GM19452 (cell line): ENCODE data around the gene PCDHGA5.
"Not testable (repeated sequence)": the region's sequence is repeated elsewhere in the genome, so short reads cannot be mapped to it uniquely, and the experiment has no call there.

Experiments used
- ATAC-seq: cut with Tn5 transposase; IDR thresholded peaks from one replicate; pipeline ENCODE4 v1.9.1; 2021; ENCODE audit not compliant: unreplicated experiment

PCDHGA5 gene

GRCh38 chr5:141384471-141385267, 20.7 kb downstream of the PCDHGA5 start:
- ATAC-seq: no peak

- ATAC-seq: not testable (repeated sequence)
Measured at GRCh38 chr5:141387557-141388311, 23.8 kb downstream of the PCDHGA5 start, which contains the start of gene PCDHGB4. TSS of gene PCDHGB4 (plus strand) at chr5:141387698. CDS start at chr5:141387885, 187 bp downstream.

GRCh38 chr5:141388661-141389060, 24.7 kb downstream of the PCDHGA5 start:
- no peak for ATAC-seq

DNA sequence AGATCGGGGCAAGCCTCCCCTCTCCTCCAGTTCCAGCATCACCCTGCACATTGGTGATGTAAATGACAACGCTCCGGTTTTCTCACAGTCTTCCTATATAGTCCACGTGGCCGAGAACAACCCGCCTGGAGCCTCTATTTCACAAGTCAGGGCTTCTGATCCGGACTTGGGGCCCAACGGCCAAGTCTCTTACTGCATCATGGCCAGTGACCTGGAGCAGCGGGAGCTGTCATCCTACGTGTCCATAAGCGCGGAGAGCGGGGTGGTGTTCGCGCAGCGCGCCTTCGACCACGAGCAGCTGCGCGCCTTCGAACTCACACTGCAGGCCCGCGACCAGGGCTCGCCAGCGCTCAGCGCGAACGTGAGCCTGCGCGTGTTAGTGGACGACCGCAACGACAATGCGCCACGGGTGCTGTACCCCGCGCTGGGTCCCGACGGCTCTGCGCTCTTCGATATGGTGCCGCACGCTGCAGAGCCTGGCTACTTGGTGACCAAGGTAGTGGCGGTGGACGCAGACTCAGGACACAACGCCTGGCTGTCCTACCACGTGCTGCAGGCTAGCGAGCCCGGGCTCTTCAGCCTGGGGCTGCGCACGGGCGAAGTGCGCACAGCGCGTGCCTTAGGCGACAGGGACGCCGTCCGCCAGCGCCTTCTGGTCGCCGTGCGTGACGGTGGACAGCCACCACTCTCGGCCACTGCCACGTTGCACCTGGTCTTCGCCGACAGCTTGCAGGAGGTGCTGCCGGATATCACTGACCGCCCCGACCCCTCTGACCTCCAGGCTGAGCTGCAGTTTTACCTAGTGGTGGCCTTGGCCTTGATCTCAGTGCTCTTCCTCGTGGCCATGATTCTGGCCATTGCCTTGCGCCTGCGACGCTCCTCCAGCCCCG, 25.4 kb downstream of the PCDHGA5 start:
- ATAC-seq: no peak

DNA sequence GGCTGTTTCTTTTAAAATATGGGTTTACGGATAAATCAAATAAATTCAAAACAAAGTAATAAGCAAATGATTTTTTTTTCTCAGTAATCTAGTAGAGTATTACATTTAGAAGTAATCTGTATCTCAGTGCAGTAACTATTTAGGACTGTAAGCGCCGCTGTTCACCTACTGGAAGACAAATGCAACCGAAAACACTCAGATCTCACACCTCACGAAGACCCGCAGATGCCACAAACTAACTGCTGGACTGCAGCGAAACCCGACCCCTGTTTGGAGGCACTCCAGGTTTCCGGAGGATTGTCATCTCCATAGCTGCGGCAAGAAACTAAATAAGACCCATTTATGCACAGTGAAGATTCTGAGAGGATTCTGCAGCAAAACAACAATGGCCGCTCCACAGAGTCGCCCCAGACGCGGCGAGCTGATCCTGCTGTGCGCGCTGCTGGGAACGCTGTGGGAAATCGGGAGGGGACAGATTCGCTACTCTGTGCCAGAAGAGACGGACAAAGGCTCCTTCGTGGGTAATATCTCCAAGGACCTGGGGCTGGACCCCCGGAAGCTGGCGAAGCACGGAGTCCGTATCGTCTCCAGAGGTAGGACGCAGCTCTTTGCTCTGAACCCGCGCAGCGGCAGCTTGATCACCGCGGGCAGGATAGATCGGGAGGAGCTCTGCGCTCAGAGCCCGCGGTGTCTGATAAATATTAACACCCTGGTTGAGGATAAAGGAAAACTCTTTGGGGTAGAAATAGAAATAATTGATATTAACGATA, 28.7 kb downstream of the PCDHGA5 start, which contains the start of gene PCDHGA8:
Gene PCDHGA8, plus strand, starts transcription at position 205 of the 770 bp plus-strand sequence. Its CDS starts 181 bp downstream, at position 386.
- ATAC-seq: no peak

GRCh38 chr5:141393267-141393666, 29.3 kb downstream of the PCDHGA5 start:
- no peak for ATAC-seq

DNA sequence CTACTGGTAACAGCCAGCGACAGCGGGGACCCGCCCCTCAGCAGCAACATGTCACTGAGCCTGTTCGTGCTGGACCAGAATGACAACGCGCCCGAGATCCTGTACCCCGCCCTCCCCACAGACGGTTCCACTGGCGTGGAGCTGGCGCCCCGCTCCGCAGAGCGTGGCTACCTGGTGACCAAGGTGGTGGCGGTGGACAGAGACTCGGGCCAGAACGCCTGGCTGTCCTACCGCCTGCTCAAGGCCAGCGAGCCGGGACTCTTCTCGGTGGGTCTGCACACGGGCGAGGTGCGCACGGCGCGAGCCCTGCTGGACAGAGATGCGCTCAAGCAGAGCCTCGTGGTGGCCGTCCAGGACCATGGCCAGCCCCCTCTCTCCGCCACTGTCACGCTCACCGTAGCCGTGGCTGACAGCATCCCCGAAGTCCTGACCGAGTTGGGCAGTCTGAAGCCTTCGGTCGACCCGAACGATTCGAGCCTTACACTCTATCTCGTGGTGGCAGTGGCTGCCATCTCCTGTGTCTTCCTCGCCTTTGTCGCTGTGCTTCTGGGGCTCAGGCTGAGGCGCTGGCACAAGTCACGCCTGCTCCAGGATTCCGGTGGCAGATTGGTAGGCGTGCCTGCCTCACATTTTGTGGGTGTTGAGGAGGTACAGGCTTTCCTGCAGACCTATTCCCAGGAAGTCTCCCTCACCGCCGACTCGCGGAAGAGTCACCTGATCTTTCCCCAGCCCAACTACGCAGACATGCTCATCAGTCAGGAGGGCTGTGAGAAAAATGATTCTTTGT, 30.6 kb downstream of the PCDHGA5 start:
- ATAC-seq: not testable (repeated sequence)

DNA sequence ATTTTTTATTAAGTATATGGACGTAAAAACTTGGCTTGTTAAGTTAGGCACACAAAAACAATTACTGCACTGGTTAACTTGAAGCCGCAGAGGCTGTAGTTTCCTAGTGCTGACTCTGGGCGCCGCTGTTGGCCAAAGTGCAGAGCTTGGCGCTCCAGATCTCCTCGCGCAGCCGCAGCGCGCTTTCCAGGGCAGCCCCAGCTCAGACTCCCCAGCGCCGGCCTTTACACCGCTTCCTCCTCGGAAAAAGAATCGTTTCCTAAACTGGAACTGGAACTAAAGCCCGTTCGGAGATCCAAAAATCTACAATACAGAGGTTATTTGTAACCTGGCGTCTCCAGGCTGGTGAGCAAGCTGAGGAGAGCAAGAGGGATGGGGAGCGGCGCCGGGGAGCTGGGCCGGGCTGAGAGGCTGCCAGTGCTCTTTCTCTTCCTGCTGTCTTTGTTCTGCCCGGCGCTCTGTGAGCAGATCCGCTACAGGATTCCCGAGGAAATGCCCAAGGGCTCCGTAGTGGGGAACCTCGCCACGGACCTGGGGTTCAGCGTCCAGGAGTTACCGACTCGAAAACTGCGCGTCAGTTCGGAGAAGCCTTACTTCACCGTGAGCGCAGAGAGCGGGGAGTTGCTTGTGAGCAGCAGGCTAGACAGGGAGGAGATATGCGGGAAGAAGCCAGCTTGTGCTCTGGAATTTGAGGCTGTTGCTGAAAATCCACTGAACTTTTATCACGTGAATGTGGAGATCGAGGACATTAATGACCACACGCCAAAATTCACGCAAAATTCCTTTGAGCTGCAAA, 34.0 kb downstream of the PCDHGA5 start, which contains the start of gene PCDHGB5:
Gene PCDHGB5, plus strand, starts transcription at position 192 of the 796 bp plus-strand sequence. Its CDS starts 181 bp downstream, at position 373.
- peak; percentile 83 for ATAC-seq

DNA sequence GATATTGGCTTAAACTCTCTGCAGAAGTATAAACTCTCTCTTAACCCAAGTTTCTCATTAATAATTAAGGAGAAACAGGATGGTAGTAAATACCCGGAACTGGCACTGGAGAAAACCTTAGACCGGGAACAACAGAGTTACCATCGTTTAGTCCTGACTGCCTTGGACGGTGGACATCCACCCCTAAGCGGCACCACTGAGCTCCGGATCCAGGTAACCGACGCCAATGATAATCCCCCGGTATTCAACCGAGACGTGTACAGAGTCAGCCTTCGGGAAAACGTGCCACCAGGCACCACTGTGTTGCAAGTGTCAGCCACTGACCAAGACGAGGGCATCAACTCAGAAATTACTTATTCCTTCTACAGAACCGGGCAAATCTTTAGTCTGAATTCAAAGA, 34.6 kb downstream of the PCDHGA5 start:
- ATAC-seq: no peak

- ATAC-seq: no peak
Measured at GRCh38 chr5:141399555-141400258, 35.7 kb downstream of the PCDHGA5 start.

GRCh38 chr5:141402553-141403243, 38.7 kb downstream of the PCDHGA5 start, which contains the start of gene PCDHGA9:
TSS of gene PCDHGA9 (plus strand) at chr5:141402778. CDS start at chr5:141402953, 175 bp downstream.
- ATAC-seq: no peak

DNA sequence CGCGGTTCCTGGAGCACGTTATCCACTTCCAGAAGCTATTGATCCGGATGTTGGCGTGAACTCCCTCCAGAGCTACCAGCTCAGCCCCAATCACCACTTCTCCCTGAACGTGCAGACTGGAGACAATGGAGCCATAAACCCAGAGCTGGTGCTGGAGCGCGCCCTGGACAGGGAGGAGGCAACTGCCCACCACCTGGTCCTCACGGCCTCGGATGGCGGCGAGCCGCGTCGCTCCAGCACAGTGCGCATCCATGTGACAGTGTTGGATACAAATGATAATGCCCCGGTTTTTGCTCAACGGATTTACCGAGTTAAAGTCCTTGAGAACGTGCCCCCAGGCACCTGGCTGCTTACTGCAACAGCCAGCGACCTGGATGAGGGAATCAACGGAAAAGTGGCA, 39.4 kb downstream of the PCDHGA5 start:
- ATAC-seq: no peak

GRCh38 chr5:141407790-141408505, 44.0 kb downstream of the PCDHGA5 start, which contains the start of gene PCDHGB6:
TSS of gene PCDHGB6 (plus strand) at chr5:141408021. CDS start at chr5:141408203, 182 bp downstream.
- peak; percentile 86 for ATAC-seq

- ATAC-seq: no peak
Measured at GRCh38 chr5:141409598-141410306, 45.8 kb downstream of the PCDHGA5 start.

DNA sequence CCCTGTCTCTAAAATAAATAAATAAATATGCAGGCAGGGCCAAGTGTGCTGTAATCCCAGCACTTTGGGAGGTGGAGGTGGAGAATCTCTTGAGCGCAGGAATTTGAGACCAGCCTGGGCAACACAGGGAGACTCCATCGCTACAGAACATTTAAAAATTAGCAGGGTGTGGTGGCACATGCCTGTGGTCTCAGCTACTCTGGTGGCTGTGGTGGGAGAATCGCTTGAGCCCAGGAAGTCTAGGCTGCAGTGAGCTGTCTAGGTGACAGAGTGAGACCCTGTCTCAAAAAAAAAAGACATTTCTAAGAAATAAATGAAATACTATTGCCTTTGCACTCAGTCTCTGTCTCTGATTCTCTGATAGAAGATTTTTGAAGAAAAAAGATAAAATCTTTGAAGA, 47.6 kb downstream of the PCDHGA5 start:
- ATAC-seq: no peak
